H9 (cell line): ENCODE data around the gene PLD1. TPM values are rescaled to one million over a fixed set of nuclear protein-coding genes. Genes with fewer than 3 reads are reported as not detected.

Source experiments
- DNase-seq: peaks from one replicate; pipeline ENCODE4 v3.0.0-alpha.2; 2017
- H2AFZ ChIP-seq: one replicate; pipeline ENCODE4 v1.6.1; 2013; ENCODE audit warnings: mild to moderate bottlenecking, low read length, control low read depth, moderate library complexity
- H2AK5ac ChIP-seq: 2 replicates; pipeline ENCODE4 v1.6.1; 2013; ENCODE audit warnings: low read length, control low read depth, mixed read lengths; ENCODE audit not compliant: insufficient read length
- H2BK120ac ChIP-seq: one replicate; pipeline ENCODE4 v1.6.1; 2013; ENCODE audit warnings: low read depth, mild to moderate bottlenecking, low read length, control low read depth, inconsistent platforms; ENCODE audit not compliant: poor library complexity, severe bottlenecking
- H2BK12ac ChIP-seq: 2 replicates; pipeline ENCODE4 v1.6.1; 2013; ENCODE audit warnings: low read length, control low read depth, mixed read lengths, low read depth; ENCODE audit not compliant: insufficient read length
- H2BK15ac ChIP-seq: 2 replicates; pipeline ENCODE4 v1.6.1; 2013; ENCODE audit warnings: low read depth, low read length, control low read depth
- H2BK20ac ChIP-seq: one replicate; pipeline ENCODE4 v1.6.1; 2013; ENCODE audit warnings: low read depth, mild to moderate bottlenecking, low read length, control low read depth, inconsistent platforms; ENCODE audit not compliant: poor library complexity, severe bottlenecking
- H2BK5ac ChIP-seq: 2 replicates; pipeline ENCODE4 v1.6.1; 2013; ENCODE audit warnings: low read length, control low read depth, mixed read lengths; ENCODE audit not compliant: insufficient read length
- H3K14ac ChIP-seq: 2 replicates; pipeline ENCODE4 v1.6.1; 2013; ENCODE audit warnings: low read length, control low read depth; ENCODE audit not compliant: insufficient read depth
- H3K18ac ChIP-seq: 2 replicates; pipeline ENCODE4 v1.6.1; 2013; ENCODE audit warnings: low read depth, mild to moderate bottlenecking, mixed read lengths, low read length, control low read depth; ENCODE audit not compliant: insufficient read length
- H3K23ac ChIP-seq: 2 replicates; pipeline ENCODE4 v1.6.1; 2013; ENCODE audit warnings: low read length, control low read depth, mixed read lengths, low read depth; ENCODE audit not compliant: insufficient read length
- H3K23me2 ChIP-seq: 2 replicates; pipeline ENCODE4 v1.6.1; 2013; ENCODE audit warnings: low read depth, mild to moderate bottlenecking, mixed read lengths, low read length, control low read depth; ENCODE audit not compliant: insufficient read length, poor library complexity, severe bottlenecking
- H3K27ac ChIP-seq: 2 replicates; pipeline ENCODE4 v1.5.1; 2013; ENCODE audit warnings: low read length, control low read depth, mixed read lengths, low read depth; ENCODE audit not compliant: insufficient read length
- H3K27me3 ChIP-seq: 2 replicates; pipeline ENCODE4 v1.6.1; 2013; ENCODE audit warnings: low read length, control low read depth, inconsistent platforms; ENCODE audit not compliant: insufficient read depth
- H3K4ac ChIP-seq: 2 replicates; pipeline ENCODE4 v1.6.1; 2013; ENCODE audit warnings: low read depth, mild to moderate bottlenecking, control low read depth, inconsistent platforms, low read length, moderate library complexity
- H3K4me1 ChIP-seq: 2 replicates; pipeline ENCODE4 v1.6.1; 2013; ENCODE audit warnings: low read length, control low read depth, inconsistent platforms; ENCODE audit not compliant: insufficient read depth
- H3K4me2 ChIP-seq: 2 replicates; pipeline ENCODE4 v1.6.1; 2013; ENCODE audit warnings: low read length, control low read depth, mixed read lengths; ENCODE audit not compliant: insufficient read length, insufficient read depth
- H3K56ac ChIP-seq: 2 replicates; pipeline ENCODE4 v1.6.1; 2013; ENCODE audit warnings: low read depth, mild to moderate bottlenecking, mixed read lengths, low read length, control low read depth; ENCODE audit not compliant: insufficient read length
- H3K79me1 ChIP-seq: 2 replicates; pipeline ENCODE4 v1.6.1; 2013; ENCODE audit warnings: low read depth, mild to moderate bottlenecking, moderate library complexity, low read length, control low read depth, inconsistent platforms; ENCODE audit not compliant: insufficient read depth, poor library complexity, severe bottlenecking
- H3K79me2 ChIP-seq: 2 replicates; pipeline ENCODE4 v1.6.1; 2013; ENCODE audit warnings: low read length, control low read depth, inconsistent platforms; ENCODE audit not compliant: insufficient read depth
- H3K9ac ChIP-seq: 2 replicates; pipeline ENCODE4 v1.6.1; 2013; ENCODE audit warnings: low read length, control low read depth, mixed read lengths; ENCODE audit not compliant: insufficient read length; ENCODE audit errors: extremely low read depth
- H3K9me3 ChIP-seq: one replicate; pipeline ENCODE4 v1.6.1; 2013; ENCODE audit warnings: low read depth, low read length, inconsistent platforms; ENCODE audit not compliant: control insufficient read depth
- H3T11ph ChIP-seq: one replicate; pipeline ENCODE4 v1.6.1; 2013; ENCODE audit warnings: mild to moderate bottlenecking, low read length, control low read depth, inconsistent platforms
- H4K20me1 ChIP-seq: one replicate; pipeline ENCODE4 v1.6.1; 2013; ENCODE audit not compliant: control insufficient read depth, insufficient read length, insufficient read depth
- H4K5ac ChIP-seq: 2 replicates; pipeline ENCODE4 v1.6.1; 2013; ENCODE audit warnings: low read depth, mild to moderate bottlenecking, mixed read lengths, low read length, control low read depth; ENCODE audit not compliant: insufficient read length
- H4K8ac ChIP-seq: replicated peaks from 2 replicates; pipeline ENCODE4 v1.6.1; 2013; ENCODE audit warnings: low read length, control low read depth, mixed read lengths, low read depth; ENCODE audit not compliant: insufficient read length
- H4K91ac ChIP-seq: 2 replicates; pipeline ENCODE4 v1.6.1; 2013; ENCODE audit warnings: low read depth, mild to moderate bottlenecking, moderate library complexity, mixed read lengths, low read length, control low read depth; ENCODE audit not compliant: insufficient read length
- H3K27ac Mint-ChIP-seq, 3 experiments: 2 replicates in 2 of 3; 3 replicates in 1 of 3; pipeline ENCODE4 v1.8.0; 2020 to 2021; ENCODE audit warnings: mixed read lengths in 3 of 3, mild to moderate bottlenecking in 1 of 3, moderate library complexity in 1 of 3
- H3K27me3 Mint-ChIP-seq: 2 replicates; pipeline ENCODE4 v1.8.0; 2021; ENCODE audit warnings: low read depth, mild to moderate bottlenecking, moderate library complexity, mixed read lengths
- H3K36me3 Mint-ChIP-seq, 3 experiments: 2 replicates in 2 of 3; 3 replicates in 1 of 3; pipeline ENCODE4 v1.8.0; 2020 to 2021; ENCODE audit warnings: low read depth in 3 of 3, mixed read lengths in 3 of 3; ENCODE audit not compliant: insufficient read depth in 1 of 3
- H3K4me1 Mint-ChIP-seq, 2 experiments: 2 replicates each; pipeline ENCODE4 v1.8.0; 2020; ENCODE audit warnings: mixed read lengths in 2 of 2
- H3K4me3 Mint-ChIP-seq, 2 experiments: 2 replicates in 1 of 2; 3 replicates in 1 of 2; pipeline ENCODE4 v1.8.0; 2020 to 2021; ENCODE audit warnings: mild to moderate bottlenecking in 2 of 2, mixed read lengths in 2 of 2, moderate library complexity in 1 of 2
- H3K9me3 Mint-ChIP-seq, 2 experiments: 2 replicates in 1 of 2; 3 replicates in 1 of 2; pipeline ENCODE4 v1.8.0; 2020; ENCODE audit warnings: mild to moderate bottlenecking in 2 of 2, mixed read lengths in 2 of 2, moderate library complexity in 1 of 2
- CTCF ChIP-seq: fragments of 200-600 bp; sonication (generic); conservative IDR thresholded peaks from 3 replicates; pipeline ENCODE4 v1.8.0; 2021; ENCODE audit warnings: antibody characterized with exemption, mild to moderate bottlenecking
- WGBS: extraction: QIAGEN DNeasy Blood & Tissue Kit; methylation state at CpG from one replicate; pipeline ENCODE4 v1.1.7; 2013; ENCODE audit warnings: missing lambda C conversion rate, low lambda C conversion rate, mixed read lengths; ENCODE audit not compliant: insufficient read length; ENCODE audit errors: extremely low coverage; 5-methylcytosine and 5-hydroxymethylcytosine counted together
- total RNA-seq: library from RNA; stranded (reverse); gene quantifications from 2 replicates; pipeline ENCODE4 v1.2.1, GENCODE V29; 2021

The PLD1 gene
- total RNA-seq, 1 experiment from 2014 or later = 1.8 TPM

- Histone ChIP-seq H4K8ac (no peak overlapping the region), H3K23me2 (no peaks in the 10 kb centered on the region), H3K4me1 (peaks cover 6% of the 10 kb centered on the region), H3K9ac (no peak overlapping the region), H3K18ac (no peak overlapping the region), H2BK12ac (no peak overlapping the region), H3K27me3 (no peaks in the 10 kb centered on the region), H4K20me1 (no peaks in the 10 kb centered on the region), H3K56ac (no peak overlapping the region), H3K14ac (no peak overlapping the region), H3K23ac (no peak overlapping the region), H2BK5ac (no peak overlapping the region), H3T11ph (no peak overlapping the region), H4K5ac (no peak overlapping the region), H3K79me2 (no peaks in the 10 kb centered on the region), H2AK5ac (no peak overlapping the region), H3K4ac (no peak overlapping the region), H2BK20ac (no peak overlapping the region), H2AFZ (no peak overlapping the region), H2BK120ac (no peak overlapping the region), H4K91ac (no peak overlapping the region), H3K27ac (peak overlapping the region; percentile 52), H3K9me3 (no peaks in the 10 kb centered on the region), H3K79me1 (no peaks in the 10 kb centered on the region), H2BK15ac (no peak overlapping the region), H3K4me2 (no peak overlapping the region)
- no peaks in the 10 kb centered on the region for H3K9me3 Mint-ChIP-seq
- H3K27ac Mint-ChIP-seq = peak overlapping the region in 1 of 3 experiments; percentile 79; a peak in 3 of 7 replicates
- H3K27me3 Mint-ChIP-seq = no peaks in the 10 kb centered on the region
- no peak for TF ChIP-seq CTCF
- H3K4me1 Mint-ChIP-seq = peaks cover 14 to 17% of the 10 kb centered on the region in 2 experiments
- no peaks in the 10 kb centered on the region for H3K36me3 Mint-ChIP-seq
- H3K4me3 Mint-ChIP-seq = no peak overlapping the region
- no CpG with 5 or more reads among the region's 3 CpGs for WGBS
- no peak for DNase-seq
Measured at GRCh38 chr3:171727288-171727687, 83.0 kb downstream of the PLD1 start.
